Smooth muscle cell of the brain vasculature (primary cell): Measurements from ENCODE around the gene FMNL3.
"Not testable (repeated sequence)": the region's sequence is repeated elsewhere in the genome, so short reads cannot be mapped to it uniquely, and the experiment has no call there.

Source experiments
- DNase-seq: peaks from one replicate; pipeline ENCODE4 v3.0.0-alpha.2; 2012; ENCODE audit warnings: low read depth, low spot score

Gene FMNL3, protein sequence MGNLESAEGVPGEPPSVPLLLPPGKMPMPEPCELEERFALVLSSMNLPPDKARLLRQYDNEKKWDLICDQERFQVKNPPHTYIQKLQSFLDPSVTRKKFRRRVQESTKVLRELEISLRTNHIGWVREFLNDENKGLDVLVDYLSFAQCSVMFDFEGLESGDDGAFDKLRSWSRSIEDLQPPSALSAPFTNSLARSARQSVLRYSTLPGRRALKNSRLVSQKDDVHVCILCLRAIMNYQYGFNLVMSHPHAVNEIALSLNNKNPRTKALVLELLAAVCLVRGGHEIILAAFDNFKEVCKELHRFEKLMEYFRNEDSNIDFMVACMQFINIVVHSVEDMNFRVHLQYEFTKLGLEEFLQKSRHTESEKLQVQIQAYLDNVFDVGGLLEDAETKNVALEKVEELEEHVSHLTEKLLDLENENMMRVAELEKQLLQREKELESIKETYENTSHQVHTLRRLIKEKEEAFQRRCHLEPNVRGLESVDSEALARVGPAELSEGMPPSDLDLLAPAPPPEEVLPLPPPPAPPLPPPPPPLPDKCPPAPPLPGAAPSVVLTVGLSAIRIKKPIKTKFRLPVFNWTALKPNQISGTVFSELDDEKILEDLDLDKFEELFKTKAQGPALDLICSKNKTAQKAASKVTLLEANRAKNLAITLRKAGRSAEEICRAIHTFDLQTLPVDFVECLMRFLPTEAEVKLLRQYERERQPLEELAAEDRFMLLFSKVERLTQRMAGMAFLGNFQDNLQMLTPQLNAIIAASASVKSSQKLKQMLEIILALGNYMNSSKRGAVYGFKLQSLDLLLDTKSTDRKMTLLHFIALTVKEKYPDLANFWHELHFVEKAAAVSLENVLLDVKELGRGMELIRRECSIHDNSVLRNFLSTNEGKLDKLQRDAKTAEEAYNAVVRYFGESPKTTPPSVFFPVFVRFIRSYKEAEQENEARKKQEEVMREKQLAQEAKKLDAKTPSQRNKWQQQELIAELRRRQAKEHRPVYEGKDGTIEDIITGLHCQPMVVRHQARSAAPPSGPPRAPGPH

GRCh38 chr12:49707128-49707811, at the start of gene FMNL3:
Gene FMNL3 (minus strand): TSS chr12:49707405. CDS start chr12:49707180, 225 bp downstream.
- peak; percentile 88 for DNase-seq

DNA sequence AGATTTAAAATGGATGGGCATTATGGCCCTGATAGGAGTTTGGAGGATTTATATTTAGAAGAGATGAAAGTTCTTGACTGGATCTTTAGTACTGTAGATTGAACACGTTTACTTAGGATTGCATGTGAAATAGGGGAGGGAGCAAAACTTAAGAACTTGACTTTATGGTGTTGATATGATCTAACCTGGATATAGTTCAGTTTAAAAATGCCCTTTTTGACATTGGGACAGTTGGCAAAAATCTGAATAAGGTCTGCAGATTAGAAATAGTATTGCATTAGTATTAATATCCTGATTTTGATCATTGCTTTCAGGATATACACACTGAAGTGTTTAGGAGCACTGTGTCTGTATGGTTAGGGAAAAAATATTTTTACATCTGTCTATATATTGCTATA, 43.8 kb upstream of the FMNL3 start:
- DNase-seq: no peak

DNA sequence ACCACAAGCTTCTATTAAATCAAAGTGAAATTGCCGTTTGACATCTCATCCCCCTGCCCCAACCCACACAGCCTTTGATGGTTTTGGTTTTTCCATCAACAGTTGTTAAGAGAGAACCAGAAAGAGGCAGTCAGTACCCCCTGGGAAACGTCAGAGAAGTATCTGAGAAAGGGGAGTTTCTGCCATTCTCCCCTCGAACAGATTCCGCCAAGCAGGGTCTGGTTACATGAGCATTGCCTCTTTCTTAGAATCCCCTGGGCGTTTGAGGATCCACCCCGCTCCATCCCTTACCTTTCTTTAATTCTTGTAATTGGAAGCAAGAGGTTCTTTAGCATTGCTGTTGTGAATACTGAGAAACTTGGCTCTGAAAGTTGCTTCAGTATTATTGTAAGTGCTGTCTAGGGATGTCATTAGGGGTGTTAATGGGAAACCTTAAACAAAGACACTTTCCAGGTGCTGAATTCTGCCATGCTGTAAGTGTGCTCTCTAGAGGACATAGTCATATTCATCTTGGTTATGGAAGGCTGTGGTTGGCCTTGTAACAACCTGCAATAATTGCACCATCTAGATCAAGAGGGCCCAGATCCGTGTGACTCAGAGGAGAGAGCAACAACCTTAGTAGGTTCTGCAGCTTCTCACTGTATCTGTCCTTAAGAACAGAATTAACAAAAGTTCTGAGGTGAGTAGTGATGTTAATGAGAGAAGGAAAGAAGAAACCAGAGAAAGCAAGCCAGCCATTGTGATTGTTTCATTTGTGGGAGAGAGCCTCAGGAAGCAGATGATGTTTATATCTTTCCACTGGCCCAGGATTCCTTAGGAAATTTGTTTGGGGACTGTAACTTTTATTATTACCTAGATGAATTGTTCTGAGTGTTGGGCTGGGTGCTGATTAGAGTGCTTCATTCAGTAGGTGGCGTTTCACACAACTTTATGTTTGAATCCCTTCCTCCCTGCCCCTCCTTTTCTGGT, 43.1 kb upstream of the FMNL3 start:
- no peak for DNase-seq

GRCh38 chr12:49748800-49749199, 41.6 kb upstream of the FMNL3 start:
- no peak for DNase-seq

DNA sequence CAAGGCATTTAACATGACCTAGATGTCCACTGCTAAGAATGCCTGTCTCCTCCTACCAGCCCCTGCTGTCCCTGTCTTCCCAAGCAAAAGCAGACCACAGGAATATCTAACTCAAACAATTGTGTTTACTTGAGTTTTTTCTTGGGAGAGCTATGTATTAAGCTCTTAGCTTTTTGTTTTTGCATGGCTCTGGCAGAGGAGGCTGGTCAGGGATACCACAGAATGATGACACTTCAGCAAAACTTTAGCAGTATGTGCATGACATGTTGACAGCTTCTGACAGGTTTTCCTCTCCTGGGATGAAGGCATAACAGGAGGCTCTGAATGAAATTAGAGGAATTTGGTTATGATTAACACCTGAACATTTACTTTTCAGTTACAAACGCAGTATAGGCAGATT, 41.1 kb upstream of the FMNL3 start:
- no peak for DNase-seq

GRCh38 chr12:49744363-49744885, 37.2 kb upstream of the FMNL3 start:
- DNase-seq: no peak

GRCh38 chr12:49741882-49742620, 34.8 kb upstream of the FMNL3 start:
- peak; percentile 12 for DNase-seq

GRCh38 chr12:49740930-49741881, 34.0 kb upstream of the FMNL3 start, which contains the start of gene TMBIM6:
Gene TMBIM6 (plus strand): TSS chr12:49741557. CDS start chr12:49752494, 10,937 bp downstream.
- DNase-seq: peak; percentile 100

GRCh38 chr12:49740277-49740676, 33.1 kb upstream of the FMNL3 start:
- DNase-seq: not testable (repeated sequence)

DNA sequence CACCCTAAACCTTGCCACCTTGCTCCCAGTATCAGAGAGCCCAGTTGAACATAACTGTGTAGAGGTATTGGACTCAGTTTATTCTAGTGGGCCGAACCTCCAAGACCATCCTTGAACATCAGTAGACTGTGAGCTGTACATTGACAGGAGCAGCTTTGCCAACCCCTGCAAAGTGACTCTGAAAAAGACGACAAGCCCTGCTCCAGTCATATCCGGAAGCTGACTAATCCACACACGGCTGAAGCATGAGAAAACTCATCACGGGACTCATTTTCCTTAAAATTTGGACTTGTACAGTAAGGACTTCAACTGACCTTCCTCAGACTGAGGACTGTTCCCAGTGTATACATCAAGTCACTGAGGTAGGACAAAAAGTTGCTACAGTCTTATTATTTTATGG, 31.5 kb upstream of the FMNL3 start:
- not testable (repeated sequence) for DNase-seq

DNA sequence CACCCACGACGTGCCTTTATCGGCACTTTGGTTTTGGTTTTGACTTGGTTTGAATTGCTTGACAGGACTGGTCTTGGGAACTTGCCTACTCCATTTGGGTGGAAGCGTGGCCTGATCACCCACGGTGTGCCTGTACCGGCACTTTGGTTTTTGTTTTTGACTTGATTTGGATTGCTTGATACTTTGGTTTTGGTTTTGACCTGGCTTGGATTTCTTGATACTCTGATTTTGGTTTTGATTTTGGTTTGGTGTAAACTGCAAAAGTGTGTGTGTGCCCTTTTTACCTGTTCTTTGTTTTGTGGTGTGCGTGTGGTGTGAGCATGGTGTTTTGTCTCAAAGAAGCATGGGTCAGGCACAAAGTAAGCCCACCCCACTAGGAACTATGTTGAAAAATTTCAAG, 27.7 kb upstream of the FMNL3 start:
- not testable (repeated sequence) for DNase-seq

DNA sequence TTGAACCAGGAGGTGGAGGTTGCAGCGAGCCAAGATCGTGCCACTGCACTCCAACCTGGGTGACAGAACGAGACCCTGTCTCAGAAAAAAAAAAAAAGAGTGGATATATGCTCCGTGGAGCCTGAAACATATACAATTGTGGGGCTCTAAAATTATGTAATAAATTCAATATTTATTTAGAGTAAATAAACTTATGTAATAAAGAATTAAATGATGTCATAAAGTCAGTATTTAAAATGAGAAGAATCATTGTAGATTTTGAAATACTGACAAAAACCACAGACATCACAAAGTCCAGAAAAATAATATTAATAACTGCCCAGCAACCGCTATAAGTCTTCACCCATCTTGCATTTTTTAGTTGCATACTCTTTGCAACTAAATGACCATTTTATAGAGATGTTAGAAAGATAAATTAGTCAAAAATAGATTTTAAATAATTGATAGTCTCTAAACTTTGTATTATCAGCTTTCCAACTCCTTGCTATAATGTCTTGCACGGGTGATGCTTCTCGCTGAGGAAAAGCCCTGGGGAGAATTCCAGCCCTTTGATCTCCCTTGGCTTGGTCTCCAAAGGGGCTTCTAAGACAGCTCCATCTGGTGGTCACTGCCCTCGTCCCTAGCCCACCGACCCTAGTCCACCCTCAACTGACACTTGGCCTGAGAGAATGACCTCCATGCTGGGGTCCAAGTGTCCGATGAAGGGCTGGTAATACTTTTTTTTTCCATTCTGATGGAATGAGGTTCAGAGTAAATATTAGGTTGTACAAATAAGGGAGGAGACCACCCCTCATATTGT, 26.2 kb upstream of the FMNL3 start:
- DNase-seq: no peak

- DNase-seq: no peak
Measured at GRCh38 chr12:49730568-49731101, 23.4 kb upstream of the FMNL3 start.

DNA sequence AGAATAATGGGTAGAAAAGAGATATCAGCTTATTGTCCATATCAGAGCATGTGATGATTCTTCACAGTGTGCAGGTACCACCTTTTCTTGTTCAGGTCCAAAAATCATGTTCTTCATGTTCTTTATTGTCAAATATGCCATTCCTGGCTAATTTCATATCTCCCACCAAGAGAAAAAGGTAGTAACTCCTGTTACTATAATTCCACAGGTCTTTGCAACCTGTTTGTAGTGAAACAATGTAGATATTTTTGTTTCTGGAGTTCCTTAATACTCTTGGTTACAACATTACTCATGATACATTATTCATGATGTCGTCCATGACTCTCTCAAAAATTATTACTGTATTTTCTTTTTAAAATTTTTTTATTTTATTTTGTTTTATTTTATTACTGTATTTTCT, 22.8 kb upstream of the FMNL3 start:
- DNase-seq: no peak

GRCh38 chr12:49728446-49728845, 21.2 kb upstream of the FMNL3 start:
- DNase-seq: no peak

GRCh38 chr12:49721355-49721754, 14.2 kb upstream of the FMNL3 start:
- DNase-seq: not testable (repeated sequence)

- DNase-seq: no peak
Measured at GRCh38 chr12:49720214-49720613, 13.0 kb upstream of the FMNL3 start.
